GM12801 (cell line): Measurements from ENCODE around the gene FAM163B.

ENCODE experiments used
- CTCF ChIP-seq: IDR thresholded peaks from one replicate; pipeline ENCODE4 v1.5.1; 2011; ENCODE audit warnings: control low read depth; ENCODE audit not compliant: insufficient read length; ENCODE audit errors: extremely low read depth

The FAM163B gene

GRCh38 chr9:133631111-133631510 lies 21.9 kb upstream of the FAM163B start:
- TF ChIP-seq CTCF = no peak

GRCh38 chr9:133629221-133630110 lies 20.3 kb upstream of the FAM163B start:
- TF ChIP-seq CTCF = no peak

GRCh38 chr9:133628766-133629165 lies 19.6 kb upstream of the FAM163B start:
- no peak for TF ChIP-seq CTCF

- no peak for TF ChIP-seq CTCF
These were observed 18.2 kb upstream of the FAM163B start for GRCh38 chr9:133627341-133627740.

- no peak for TF ChIP-seq CTCF
These were observed 13.4 kb upstream of the FAM163B start for GRCh38 chr9:133622555-133622954.

GRCh38 chr9:133621725-133622267 lies 12.6 kb upstream of the FAM163B start:
- TF ChIP-seq CTCF = no peak

- no peak for TF ChIP-seq CTCF
These were observed 10.6 kb upstream of the FAM163B start for GRCh38 chr9:133619791-133620190.
